ENCODE data around the gene SMARCD3. TPM values are rescaled to one million over a fixed set of nuclear protein-coding genes. Genes with fewer than 3 reads are reported as not detected.
A peak's percentile ranks its signal among the peaks of the same experiment; 100 is the strongest.

SMARCD3 gene
- total and polyA plus RNA-seq, 9 of the 15 experiments (the other 6 are each of a cell fraction or from before 2014, with no cell fraction given): 0.43 to 3.6 (median 2.6) TPM

- Histone ChIP-seq H3K36me3 (ENCODE audit: control insufficient read depth, insufficient read depth, low read length) (peaks cover 16% of the 10 kb centered on the region; the same call in 2 of the 3 replicates), H3K27me3 (ENCODE audit: control insufficient read depth in 2 of 2, insufficient read depth in 2 of 2, low read length in 2 of 2) (peaks cover 0 to 16% of the 10 kb centered on the region in 2 experiments; a peak in 1 of 5 replicates), H3K9ac (ENCODE audit: insufficient read depth in 1 of 2, low read depth in 2 of 2, low read length in 2 of 2) (peak overlapping the region in 1 of 2 experiments; percentile 1; a peak in 1 of 4 replicates), H3K9me3 (replicated peaks; ENCODE audit: control insufficient read depth, insufficient read depth, low read depth, low read length) (no peaks in the 10 kb centered on the region), H3K9me1 (ENCODE audit: control insufficient read depth, insufficient read depth, low read length) (peaks cover 8% of the 10 kb centered on the region), H3K79me2 (ENCODE audit: control insufficient read depth, insufficient read depth, low read length) (no peaks in the 10 kb centered on the region), H2AFZ (ENCODE audit: low read depth, low read length) (no peak overlapping the region), H4K20me1 (replicated peaks; ENCODE audit: control insufficient read depth, insufficient read depth, low read length) (peaks cover 56% of the 10 kb centered on the region), H3K4me1 (replicated peaks in 1 of 2; ENCODE audit: control insufficient read depth in 2 of 2, insufficient read depth in 2 of 2, low read length in 2 of 2) (peaks cover 16 to 50% of the 10 kb centered on the region in 2 experiments; a peak in 4 of 5 replicates), H3K27ac (ENCODE audit: extremely low read depth, low read depth, low read length) (no peak overlapping the region), H3K4me3 (no peak overlapping the region), H3K4me2 (ENCODE audit: insufficient read depth, low read length) (no peak overlapping the region)
- in situ Hi-C loops (cut with MboI) (no loop called here), intact Hi-C loops (cut with micrococcal nuclease) (loop anchor here (2.0 to 5.0 kb wide), 2 partner anchors 35 to 49 kb away; no protein-coding TSS in a partner anchor)
- no peak for DNase-seq (ENCODE audit: extremely low read depth in 1 of 4, low spot score in 3 of 4)
- CTCF ChIA-PET (ENCODE audit: low intra/inter-chr PET ratio): no interaction called here
- TF ChIP-seq RBFOX2 (IDR thresholded peaks at IDR 0.05; ENCODE audit: low read depth, low read length): 0 out of 2 replicates have a peak, but pooled peaks have one; percentile 30
- no peak for TF ChIP-seq HIVEP1 (CRISPR knock-in tag; IDR thresholded peaks at IDR 0.05)
- no peak for TF ChIP-seq ZNF395 (CRISPR knock-in tag; IDR thresholded peaks at IDR 0.05)
- peak; percentile 63 for TF ChIP-seq POLR2G (IDR thresholded peaks at IDR 0.05; ENCODE audit: low read depth, low read length)
- TF ChIP-seq POLR2AphosphoS2 (IDR thresholded peaks at IDR 0.05; ENCODE audit: low read length): 0 out of 2 replicates have a peak, but pooled peaks have one; percentile 35
- no peak for TF ChIP-seq GTF2A2 (tag; IDR thresholded peaks at IDR 0.05)
- BruUV-seq (replicated peaks): no TSS peak
- no peak for ATAC-seq
- POLR2A ChIA-PET: interaction anchor here (0.6 to 3.5 kb wide), 7 partner anchors 8 to 108 kb away, joined by 3 to 34 read pairs (median 4); partner anchors contain the start of genes ABCF2 and CHPF2
- WGBS (ENCODE audit: insufficient coverage, low coverage, missing lambda C conversion rate): 60% methylated on average over 9 of the region's 9 CpGs
- no peak for FAIRE-seq
Observed at GRCh38 chr7:151241755-151242096, 6.8 kb downstream of the SMARCD3 start.

All from K562 (cell line).